HTR-8/SVneo (cell line): ENCODE data around the gene TAB2.

Experiments
- DNase-seq: peaks from one replicate; pipeline ENCODE4 v3.0.0; 2011; ENCODE audit warnings: low spot score, mixed read lengths; ENCODE audit not compliant: insufficient read length
- FAIRE-seq: peaks from 2 replicates; lab custom pipeline; 2011; peaks lifted over from hg19 to GRCh38; lab: Jason Lieb, UNC

The TAB2 gene, protein sequence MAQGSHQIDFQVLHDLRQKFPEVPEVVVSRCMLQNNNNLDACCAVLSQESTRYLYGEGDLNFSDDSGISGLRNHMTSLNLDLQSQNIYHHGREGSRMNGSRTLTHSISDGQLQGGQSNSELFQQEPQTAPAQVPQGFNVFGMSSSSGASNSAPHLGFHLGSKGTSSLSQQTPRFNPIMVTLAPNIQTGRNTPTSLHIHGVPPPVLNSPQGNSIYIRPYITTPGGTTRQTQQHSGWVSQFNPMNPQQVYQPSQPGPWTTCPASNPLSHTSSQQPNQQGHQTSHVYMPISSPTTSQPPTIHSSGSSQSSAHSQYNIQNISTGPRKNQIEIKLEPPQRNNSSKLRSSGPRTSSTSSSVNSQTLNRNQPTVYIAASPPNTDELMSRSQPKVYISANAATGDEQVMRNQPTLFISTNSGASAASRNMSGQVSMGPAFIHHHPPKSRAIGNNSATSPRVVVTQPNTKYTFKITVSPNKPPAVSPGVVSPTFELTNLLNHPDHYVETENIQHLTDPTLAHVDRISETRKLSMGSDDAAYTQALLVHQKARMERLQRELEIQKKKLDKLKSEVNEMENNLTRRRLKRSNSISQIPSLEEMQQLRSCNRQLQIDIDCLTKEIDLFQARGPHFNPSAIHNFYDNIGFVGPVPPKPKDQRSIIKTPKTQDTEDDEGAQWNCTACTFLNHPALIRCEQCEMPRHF

DNA sequence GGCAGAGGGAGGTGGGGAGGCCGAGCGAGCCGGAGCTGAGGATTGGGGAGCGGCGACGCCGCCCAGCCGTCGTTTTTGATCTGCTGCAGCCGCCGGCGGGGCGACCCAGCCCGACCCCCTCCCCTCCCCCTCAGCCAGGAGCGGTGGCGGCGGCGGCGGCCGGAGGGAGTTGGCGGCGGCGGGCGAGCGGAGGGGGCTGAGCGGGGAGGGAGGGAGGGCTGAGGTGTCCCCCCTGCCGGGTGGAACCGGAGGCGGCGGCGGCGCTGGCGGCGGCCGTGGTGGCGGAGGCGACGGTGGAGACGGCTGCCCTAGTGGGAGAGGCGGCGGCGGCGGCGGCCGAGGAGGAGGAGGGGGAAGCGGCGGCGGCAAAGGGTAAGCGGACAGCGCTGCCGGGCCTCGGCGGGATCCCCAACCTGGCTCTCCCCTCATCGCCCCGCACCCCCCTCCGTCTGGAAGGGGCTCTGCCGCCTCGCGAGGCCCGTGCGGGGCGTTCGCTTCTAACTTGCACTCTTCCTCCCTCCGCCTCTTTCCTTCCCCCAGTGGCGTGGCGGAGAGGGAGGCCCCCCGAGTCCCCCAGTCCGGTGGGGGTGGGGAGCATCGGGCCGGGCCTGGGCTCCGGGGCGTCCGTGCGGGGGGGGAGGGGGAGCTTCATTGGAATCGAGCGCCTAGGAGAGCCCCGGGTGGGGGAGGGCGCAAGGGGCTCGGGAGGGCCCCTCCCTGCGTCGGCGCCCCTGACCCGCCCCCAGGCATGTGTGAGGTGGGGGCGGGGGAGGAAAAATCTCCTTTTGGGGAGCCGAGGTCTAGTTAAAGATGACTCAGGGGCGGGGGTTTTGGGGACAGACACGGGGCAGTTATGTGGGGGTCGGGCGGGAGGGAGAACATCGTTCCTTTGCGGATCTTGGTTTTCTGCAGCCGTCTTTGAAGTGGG is at the start of gene TAB2:
Gene TAB2, plus strand, starts transcription at position 69 of the 928 bp plus-strand sequence. CDS start 52,286 bp downstream, outside the sequence.
- peak; percentile 19 for DNase-seq

DNA sequence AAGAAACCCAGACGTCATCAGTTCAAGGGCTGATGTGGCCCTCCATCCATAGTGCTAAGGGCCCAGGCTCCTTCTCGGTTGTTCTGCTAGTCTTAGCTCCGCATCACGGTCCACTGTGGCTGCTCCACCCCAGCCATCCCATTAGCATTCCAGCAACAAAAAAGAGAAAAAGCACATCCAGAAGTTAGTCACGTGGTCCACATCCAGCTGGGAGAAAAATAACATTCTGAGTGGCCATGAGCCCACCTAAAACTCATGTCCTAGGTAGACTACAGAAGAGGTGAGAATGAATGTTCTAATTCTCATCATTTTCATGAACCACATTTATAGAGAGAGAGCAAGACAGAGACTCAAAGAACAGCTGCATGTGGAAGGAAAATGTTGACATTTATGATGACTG is 49.4 kb upstream of the TAB2 start:
- DNase-seq: no peak
- no peak for FAIRE-seq

More for the DNA sequence above, at the start of gene TAB2:
- no peak for FAIRE-seq

DNA sequence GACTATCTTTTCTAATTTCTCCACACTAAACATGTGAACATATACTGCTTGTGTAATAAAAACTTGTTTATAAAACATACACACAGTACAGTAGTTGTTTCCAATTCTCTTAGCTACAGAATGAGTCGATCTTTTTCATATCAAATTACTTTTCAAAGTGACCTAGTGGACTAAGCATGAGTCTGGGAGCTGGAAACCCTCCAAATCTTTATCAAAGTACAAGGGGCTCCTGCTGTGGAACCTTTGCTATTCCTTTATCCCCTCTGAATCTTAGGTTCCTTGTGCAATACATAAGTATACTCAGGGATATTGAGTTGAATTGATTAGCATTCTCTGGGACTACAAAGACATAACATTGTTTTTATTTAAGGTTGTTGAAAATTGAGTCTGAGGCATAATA is 48.7 kb upstream of the TAB2 start:
- no peak for DNase-seq
- no peak for FAIRE-seq

DNA sequence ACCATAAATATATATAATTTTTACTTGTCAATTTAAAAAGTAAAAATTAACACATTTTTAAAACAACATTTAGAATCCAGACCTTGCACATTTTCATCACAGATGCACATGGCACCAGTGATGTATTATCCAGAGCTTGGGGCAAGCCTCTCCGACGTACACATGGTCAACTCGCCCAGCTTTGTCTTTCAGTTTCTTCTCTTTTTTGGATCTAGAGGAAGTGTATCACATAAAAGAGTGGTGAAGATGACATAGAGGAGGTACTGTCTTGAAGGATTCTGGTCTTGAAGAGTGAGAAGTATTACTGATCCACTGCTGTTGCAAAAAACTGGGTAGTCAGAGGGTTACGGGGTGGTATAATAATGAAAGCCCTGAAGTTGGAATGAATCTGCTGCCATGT is 46.9 kb upstream of the TAB2 start:
- no peak for DNase-seq
- no peak for FAIRE-seq

DNA sequence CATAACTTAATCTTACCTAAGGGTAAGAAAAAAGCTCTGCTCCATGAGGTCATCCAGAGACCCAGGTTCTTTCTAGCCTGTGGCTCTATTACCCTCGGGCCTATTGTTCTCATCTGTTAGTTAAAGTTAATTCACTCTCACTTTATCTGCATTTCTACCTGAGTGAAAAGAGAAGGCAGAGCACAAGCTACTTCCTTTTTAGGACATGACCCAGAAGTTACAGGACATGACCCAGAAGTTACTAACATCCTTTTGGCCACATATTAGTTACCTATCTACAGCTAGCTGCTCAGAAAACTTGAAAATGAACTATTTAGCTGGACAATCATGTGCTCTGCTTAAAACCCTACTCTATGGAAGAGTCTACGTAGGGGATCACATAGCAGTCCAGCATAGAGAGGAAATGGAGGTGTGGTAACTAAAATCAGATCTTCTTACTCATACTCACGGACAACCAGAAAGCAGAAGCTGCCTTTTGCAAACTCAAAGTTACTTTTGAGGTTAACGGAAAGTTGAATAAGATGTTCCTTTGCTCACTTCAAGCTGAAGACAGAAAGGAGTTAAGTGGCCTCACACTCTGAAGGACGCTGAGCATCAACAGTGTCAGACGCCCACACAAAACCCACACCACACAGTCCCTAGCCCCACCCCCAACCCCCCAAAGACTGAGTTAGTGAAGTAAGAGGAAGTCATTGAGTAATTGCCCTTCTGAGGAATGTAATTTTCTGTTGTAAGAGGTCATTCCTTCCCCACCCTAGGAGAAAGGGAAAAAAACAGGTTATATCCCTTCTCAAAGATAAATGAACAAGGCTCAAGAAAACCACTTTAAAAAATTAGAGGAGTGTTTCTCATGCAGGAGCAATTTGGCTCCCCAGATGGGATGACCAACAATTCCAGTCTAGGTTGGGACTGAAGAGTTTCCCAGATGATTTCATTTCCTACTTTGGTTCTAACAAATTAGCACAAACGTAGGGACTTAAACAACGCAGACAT is 45.9 kb upstream of the TAB2 start:
- FAIRE-seq (no peak), DNase-seq (no peak)

DNA sequence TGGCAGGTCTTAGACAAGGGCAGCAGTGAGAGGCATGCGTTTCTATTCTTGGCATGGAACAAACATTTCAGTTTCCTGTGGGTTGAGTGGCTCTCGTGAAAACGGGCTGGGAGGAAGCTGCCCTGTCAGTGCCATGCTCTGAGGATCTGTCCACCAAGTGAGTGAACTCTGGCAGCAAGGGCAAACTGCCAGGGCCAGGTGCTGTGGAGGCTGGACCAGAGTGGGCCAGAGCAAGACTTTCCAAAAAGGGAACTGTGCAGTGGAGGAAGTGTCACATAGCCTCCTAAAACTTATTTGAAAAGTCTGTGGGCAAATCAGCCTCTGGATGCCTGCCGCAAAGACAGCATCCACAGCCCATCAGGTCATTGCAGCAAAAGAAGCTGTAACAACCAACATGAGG is 44.2 kb upstream of the TAB2 start:
- no peak for DNase-seq
- no peak for FAIRE-seq

DNA sequence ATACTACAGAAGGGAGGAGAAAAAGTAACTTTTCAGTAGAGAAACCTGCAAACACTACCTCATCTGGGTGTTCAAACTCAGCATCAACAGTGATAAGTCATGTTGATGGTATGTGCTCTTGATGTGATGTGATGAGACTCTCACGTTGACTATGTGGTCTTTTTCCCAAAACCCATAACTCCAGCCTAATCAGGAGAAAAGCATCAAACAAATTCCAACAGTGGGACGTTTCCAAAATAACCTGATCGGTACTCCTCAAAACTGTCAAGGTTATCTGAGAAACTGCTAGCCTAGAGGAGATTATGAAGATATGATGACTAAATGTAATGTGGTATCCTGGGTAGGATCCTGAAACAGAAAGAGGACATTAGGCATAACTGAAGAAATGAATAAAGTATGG is 41.9 kb upstream of the TAB2 start:
- FAIRE-seq: no peak

DNA sequence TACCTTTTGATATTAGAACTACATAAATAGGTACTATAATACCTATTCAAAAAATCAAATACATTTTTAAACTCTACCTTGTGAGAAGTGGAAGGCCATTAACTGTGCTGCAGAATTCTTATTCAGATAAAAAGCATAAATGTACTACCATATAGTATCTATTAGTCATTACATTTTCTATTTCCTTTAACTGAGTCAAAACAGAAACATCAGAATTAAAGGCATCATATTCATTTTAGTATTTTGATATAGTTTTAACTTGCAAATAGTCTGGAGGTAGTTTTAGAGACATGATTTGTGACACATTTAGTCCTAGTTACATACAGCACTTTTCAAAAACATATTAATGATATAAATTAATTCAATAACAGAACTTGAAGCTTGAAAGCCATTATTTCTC is 39.9 kb upstream of the TAB2 start:
- FAIRE-seq (no peak), DNase-seq (no peak)

More for the DNA sequence above, 41.9 kb upstream of the TAB2 start:
- no peak for DNase-seq

DNA sequence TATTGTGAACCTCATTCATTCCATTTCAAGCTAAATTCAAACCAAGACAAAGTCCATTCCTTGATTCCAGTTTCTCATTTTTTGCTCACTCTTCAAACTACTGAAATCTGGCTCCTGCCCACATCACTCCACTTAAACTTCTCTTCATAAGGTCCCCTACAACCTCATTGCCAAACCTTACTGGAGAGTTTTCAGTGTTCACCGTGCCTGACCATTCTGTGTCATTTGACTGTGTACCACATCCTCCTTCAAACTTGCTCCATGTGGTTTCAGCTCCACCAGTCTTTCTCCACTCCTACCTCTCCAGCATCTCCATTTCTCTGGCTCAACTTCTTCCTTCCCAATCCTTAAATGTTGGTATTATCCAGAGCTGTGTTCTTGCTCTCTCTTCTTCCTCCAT is 38.5 kb upstream of the TAB2 start:
- no peak for DNase-seq

DNA sequence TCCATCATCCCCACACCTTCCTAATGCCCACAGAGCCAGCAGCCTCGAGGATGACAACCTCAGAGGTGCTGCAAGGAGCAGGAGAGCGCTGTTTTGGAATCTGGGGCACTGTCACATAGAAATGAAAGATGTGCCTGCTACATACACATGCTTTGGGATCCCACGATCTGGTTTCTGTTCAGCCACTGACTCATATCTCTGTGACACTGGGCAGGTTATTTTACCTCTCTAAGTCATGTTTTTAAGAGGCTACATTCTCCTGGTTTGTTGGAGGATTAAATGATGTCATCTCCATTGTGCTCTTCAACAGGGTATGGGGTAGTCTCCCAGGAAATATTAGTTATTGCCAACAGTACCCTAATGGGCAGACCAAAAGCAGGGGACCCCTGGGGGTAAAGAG is 32.6 kb upstream of the TAB2 start:
- FAIRE-seq: no peak
- DNase-seq: no peak

More for the DNA sequence above, 38.5 kb upstream of the TAB2 start:
- no peak for FAIRE-seq

DNA sequence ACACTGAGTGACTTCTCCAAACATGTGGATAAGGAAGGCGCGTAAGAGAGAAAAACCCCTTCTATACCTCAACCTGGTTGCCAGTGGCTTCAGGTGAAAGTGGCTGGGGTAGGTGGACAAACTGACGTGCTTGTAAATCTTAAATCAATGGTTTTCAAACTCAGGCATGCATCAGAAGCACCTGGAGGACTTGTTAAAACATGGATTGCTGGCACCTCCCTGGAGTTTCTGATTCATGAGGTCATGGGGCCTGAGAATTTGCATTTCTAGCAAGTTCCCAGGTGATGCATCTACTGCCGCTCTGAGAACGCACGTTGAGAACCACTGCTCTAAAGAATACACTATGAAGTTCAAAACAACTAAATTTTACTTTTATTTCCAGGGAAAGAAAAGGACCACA is 31.9 kb upstream of the TAB2 start:
- DNase-seq (no peak), FAIRE-seq (no peak)

DNA sequence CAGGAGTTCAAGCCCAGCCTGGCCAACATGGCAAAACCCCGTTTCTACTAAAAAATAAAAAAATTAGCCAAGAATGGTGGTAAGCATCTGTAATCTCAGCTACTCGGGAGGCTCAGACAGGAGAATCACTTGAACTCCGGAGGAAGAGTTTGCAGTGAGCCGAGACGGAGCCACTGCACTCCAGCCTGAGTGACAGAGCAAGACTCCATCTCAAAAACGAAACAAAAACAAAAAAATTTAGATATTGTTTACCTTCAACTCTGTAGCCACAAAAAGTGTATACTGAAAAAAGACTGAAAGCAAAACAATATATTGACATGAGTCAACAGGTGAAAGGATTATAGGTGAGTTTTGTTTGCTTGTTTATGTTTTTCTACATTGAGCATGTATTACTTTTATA is 30.6 kb upstream of the TAB2 start:
- no peak for FAIRE-seq

DNA sequence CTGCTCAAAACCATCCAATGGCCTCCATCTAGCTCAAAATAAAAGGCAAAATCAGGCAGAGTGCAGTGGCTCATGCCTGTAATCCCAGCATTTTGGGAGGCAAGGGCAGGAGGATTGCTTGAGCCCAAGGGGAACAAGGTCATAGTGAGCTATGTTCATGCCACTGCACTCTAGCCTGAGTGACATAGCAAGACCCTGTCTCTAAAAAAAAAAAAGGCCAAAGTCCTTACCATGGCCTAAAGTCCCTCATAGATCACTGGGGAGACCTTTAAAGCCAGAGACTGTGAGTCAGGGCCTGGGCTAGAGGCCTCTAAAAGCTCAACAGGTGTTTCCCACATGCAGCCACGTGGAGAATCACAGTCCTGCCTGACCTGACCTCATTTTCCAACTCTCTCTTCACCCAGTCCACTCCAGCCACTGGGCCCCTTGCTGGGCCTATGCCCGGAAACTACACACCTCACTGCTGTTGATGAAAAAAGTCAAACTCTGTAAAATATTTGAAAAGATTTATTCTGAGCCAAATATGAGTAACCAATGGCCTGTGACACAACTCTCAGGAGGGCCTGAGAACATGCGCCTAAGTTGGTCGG is 28.2 kb upstream of the TAB2 start:
- DNase-seq: no peak
- no peak for FAIRE-seq

More for the DNA sequence above, 30.6 kb upstream of the TAB2 start:
- DNase-seq: no peak

DNA sequence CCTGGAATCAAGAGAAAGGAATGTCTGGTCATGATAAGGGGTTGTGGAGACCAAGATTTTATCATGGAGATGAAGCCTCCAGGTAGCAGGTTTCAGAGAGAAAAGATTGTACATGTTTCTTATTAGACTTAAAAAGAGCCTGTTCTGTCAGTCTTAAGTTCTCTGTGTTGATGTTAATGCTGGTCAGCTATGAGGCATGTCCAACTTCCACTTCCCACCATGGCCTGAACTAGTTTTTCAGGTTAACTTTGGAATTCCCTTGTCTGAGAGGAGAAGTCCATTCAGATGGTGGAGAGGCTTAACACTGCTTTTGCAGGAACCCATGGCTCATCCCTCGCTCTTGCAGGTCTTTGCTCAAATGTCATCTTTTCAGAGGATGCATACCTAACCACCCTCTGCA is 27.5 kb upstream of the TAB2 start:
- FAIRE-seq: no peak
- no peak for DNase-seq

DNA sequence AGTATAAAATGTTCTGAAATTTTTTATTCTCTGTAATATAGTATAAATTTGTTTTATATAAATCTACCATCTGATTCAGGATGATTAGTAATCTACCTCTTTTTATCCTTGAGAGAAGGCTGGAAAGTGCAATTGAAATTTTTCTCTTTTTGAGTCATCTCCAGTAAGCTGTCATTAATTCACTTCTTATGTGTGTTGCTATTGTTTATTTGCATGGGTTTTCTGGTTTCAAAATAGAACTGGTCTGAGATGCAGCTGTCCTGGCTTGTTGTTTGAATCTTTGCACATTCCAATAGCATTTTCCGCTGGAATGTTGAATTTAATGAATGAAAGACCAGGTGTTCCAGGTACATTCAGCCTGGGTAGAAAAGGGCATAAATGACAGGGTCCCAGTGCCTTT is 24.3 kb upstream of the TAB2 start:
- FAIRE-seq: no peak
- no peak for DNase-seq

DNA sequence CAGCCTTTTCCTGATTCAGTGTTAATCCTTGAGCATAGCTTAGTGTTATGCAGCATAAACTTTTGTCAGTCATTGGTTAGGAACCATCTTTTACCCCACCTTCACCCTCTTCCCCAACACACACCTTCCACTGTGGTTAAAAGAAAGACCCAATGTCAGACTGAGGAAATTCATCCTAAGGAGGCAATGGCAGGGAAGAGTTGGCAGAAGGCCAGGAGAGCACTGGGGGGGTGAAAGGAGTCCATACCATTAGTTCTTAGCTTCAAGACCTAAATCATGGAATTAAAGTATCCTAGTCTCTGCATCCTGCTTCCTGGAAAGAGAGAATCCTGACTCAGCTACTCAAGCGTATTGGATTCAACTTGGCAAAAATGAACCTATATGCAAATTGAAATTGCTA is 16.9 kb upstream of the TAB2 start:
- FAIRE-seq (no peak), DNase-seq (no peak)

DNA sequence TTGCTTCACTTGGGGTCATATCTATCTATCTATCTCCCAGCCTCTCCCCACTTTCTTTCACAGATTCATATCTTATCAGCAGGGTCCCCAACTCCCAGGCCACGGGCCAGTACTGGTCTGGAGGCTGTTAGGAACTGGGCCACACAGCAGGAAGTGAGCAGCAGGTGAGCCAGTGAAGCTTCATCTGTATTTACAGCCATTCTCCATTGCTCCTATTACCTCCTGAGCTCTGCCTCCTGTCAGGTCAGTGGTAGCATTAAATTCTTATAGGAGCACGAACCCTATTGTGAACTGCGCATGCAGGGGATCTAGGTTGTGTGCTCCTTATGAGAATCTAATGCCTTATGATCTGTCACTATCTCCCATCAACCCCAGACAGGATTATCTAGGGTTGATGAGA is 14.8 kb upstream of the TAB2 start:
- no peak for FAIRE-seq
- DNase-seq: no peak

DNA sequence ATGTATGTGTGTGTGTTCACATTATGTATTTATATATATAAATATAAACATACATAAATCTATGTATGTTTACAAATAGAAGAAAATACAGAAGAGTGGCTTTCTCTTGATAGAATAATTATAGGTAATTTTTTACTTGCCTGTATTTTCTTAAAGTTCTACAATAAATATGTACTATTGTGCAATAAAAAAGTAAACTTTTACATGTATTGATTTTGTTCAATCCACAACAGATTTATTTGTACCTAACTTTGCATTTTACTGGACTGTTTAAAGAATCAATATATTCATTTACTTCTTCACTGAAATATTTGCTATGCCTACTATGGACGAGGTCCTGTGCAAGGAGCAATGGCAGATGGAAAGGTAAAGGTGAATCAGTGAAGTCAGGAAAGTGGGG is 14.0 kb upstream of the TAB2 start:
- no peak for DNase-seq
- no peak for FAIRE-seq

DNA sequence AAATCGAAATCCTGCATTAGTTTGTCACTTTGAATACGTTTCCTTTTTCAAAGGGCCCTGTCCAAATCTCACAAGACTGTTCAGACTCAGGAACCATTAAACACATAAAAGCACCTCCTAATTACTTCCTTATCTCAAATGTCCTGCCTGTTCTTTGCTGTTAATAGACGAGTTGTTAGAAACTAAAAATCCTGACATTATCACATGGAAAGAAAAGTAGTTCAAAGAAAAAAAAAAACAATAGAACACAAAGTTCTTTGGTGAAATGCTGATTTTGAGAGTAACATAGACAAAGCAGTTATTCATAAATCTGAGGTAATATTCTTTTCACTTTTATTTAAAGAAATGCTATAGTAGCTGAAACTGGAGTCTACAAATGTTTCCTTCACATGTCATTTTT is 12.1 kb upstream of the TAB2 start:
- no peak for FAIRE-seq
- DNase-seq: no peak
